Esophagus muscularis mucosa (tissue), 4 donors: ENCODE data around the gene CNTLN. TPM values are rescaled to one million over a fixed set of nuclear protein-coding genes. Genes with fewer than 3 reads are reported as not detected.

Experiments used
- DNase-seq: peaks from one replicate; pipeline ENCODE4 v3.0.0-alpha.2; 2017; ENCODE audit errors: extremely low spot score
- H3K27ac ChIP-seq, 4 donors: fragments of 200-600 bp; sonication (generic); replicated peaks in 1 of 4; 1 replicate in 3 of 4; 2 replicates in 1 of 4; pipeline ENCODE4 v1.5.1; 2016 to 2019; ENCODE audit warnings: mild to moderate bottlenecking in 1 of 4
- H3K27me3 ChIP-seq, 4 donors: fragments of 200-600 bp; sonication (generic); one replicate each; pipeline versions ENCODE4 v1.5.1 to v1.6.0; 2016 to 2019
- H3K36me3 ChIP-seq, 4 donors: fragments of 200-600 bp; sonication (generic); one replicate each; pipeline ENCODE4 v1.5.1; 2016 to 2019
- H3K4me1 ChIP-seq, 4 donors: fragments of 200-600 bp; sonication (generic); one replicate each; pipeline ENCODE4 v1.5.1; 2016 to 2019
- H3K4me3 ChIP-seq, 4 donors: fragments of 200-600 bp; sonication (generic); 1 replicate in 2 of 4; 2 replicates in 2 of 4; pipeline ENCODE4 v1.5.1; 2016 to 2019; ENCODE audit warnings: mild to moderate bottlenecking in 4 of 4, moderate library complexity in 1 of 4
- H3K9me3 ChIP-seq, 4 donors: fragments of 200-600 bp; sonication (generic); 1 replicate in 3 of 4; 2 replicates in 1 of 4; pipeline ENCODE4 v1.5.1; 2016 to 2019
- CTCF ChIP-seq, 3 experiments: fragments of 200-600 bp in 2 of 3; fragments of 450-650 bp in 1 of 3; sonication (generic) in 2 of 3; IDR thresholded peaks; one replicate each; pipeline ENCODE4 v1.5.1; 2017 to 2019; ENCODE audit warnings: antibody characterized with exemption in 3 of 3, mild to moderate bottlenecking in 2 of 3, moderate library complexity in 1 of 3
- EP300 ChIP-seq: sonication (generic); formaldehyde crosslinking; IDR thresholded peaks from one replicate; pipeline ENCODE4 v1.6.1; 2017; ENCODE audit warnings: antibody characterized with exemption
- POLR2A ChIP-seq: fragments of 450-650 bp; IDR thresholded peaks from one replicate; pipeline ENCODE4 v1.6.1; 2017; ENCODE audit warnings: antibody characterized with exemption, moderate library complexity, mild to moderate bottlenecking, low read depth
- POLR2AphosphoS5 ChIP-seq, 2 donors: sonication (generic); formaldehyde crosslinking; IDR thresholded peaks; one replicate each; pipeline ENCODE4 v1.6.1; 2017; ENCODE audit warnings: antibody characterized with exemption in 2 of 2
- WGBS: methylation state at CpG from one replicate; pipeline ENCODE4 v1.1.5; 2018; 5-methylcytosine and 5-hydroxymethylcytosine counted together
- intact Hi-C: fragments of 100-400 bp; cut with DNase I; formaldehyde crosslinking; loops from one replicate; pipeline ENCODE4 v1.15.1; 2023
- total RNA-seq, 4 donors: library from RNA; depleted of rRNA; stranded (reverse); fragments of >200 nt; gene quantifications; one replicate each; pipeline versions ENCODE4 v1.1.0 to v1.2.1, GENCODE V29; 2016

CNTLN gene
- total RNA-seq, 4 donors from 2014 or later = 9.4 to 14.1 (median 12.0) TPM

DNA sequence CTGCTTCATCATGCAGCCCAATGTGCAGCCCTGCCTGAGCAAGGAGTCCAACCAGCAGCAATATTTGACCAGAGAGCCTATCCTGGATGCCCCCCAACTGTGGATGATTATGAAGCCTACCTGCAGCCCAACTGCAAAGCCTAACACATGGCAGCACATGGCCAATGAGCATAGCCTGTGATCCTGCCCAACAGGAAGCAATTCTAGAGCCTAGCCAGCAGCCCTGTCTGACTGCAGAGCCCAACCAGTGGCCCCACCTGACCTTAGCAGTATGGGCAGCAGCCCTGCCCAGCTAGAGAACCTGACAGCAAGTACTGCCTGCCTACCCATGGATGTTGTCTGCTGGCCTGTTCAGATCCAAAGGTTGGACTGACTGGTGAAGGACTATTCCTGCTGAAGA is 346.7 kb downstream of the CNTLN start:
- DNase-seq = no peak
- Histone ChIP-seq H3K4me3 (no peak overlapping the region), H3K36me3 (peaks cover 0 to 7% (median 0%) of the 10 kb centered on the region in 4 donors), H3K9me3 (no peaks in the 10 kb centered on the region), H3K4me1 (no peaks in the 10 kb centered on the region), H3K27ac (no peak overlapping the region), H3K27me3 (no peaks in the 10 kb centered on the region)
- TF ChIP-seq POLR2AphosphoS5 (IDR thresholded peaks at IDR 0.05) (no peak), POLR2A (no peak), EP300 (no peak), CTCF (IDR thresholded peaks at IDR 0.05) (no peak)
- intact Hi-C loops = no loop called here

DNA sequence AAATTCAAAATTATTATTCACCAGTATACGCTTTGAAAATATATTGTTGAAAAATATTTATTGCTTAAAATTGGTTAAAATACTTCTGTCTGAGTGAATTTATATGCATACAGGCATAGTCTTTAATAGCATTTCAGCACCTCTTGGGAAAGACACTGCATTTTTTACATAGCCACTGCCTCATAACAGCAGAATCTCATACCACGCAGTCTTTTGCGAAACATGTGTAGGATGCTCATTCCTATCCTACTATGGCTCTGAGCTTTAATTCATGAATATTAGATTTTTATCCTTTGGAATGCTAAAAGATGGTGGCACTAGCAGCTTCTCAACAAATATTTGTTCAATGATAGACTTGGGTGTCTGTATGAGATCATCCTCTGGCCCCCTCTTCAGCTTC is 350.1 kb downstream of the CNTLN start:
- no peak overlapping the region for H3K4me3 ChIP-seq
- intact Hi-C loops = no loop called here
- no peaks in the 10 kb centered on the region for H3K27me3 ChIP-seq
- 100% methylated on average over 3 of the region's 3 CpGs for WGBS
- no peaks in the 10 kb centered on the region for H3K4me1 ChIP-seq
- H3K9me3 ChIP-seq = no peaks in the 10 kb centered on the region
- H3K27ac ChIP-seq = no peak overlapping the region
- no peak for TF ChIP-seq POLR2AphosphoS5 (IDR thresholded peaks at IDR 0.05)
- no peak for TF ChIP-seq CTCF (IDR thresholded peaks at IDR 0.05)
- no peak for TF ChIP-seq EP300
- TF ChIP-seq POLR2A = no peak
- peaks cover 0 to 17% (median 5%) of the 10 kb centered on the region in 4 donors for H3K36me3 ChIP-seq
- DNase-seq = no peak

- Histone ChIP-seq H3K9me3 (no peaks in the 10 kb centered on the region), H3K27ac (no peak overlapping the region), H3K4me1 (no peaks in the 10 kb centered on the region), H3K4me3 (no peak overlapping the region), H3K27me3 (no peaks in the 10 kb centered on the region), H3K36me3 (peaks cover 0 to 17% (median 5%) of the 10 kb centered on the region in 4 donors)
- no peak for DNase-seq
- WGBS = 90% methylated on average over 1 of the region's 1 CpG
- no peak for TF ChIP-seq EP300
- no peak for TF ChIP-seq POLR2A
- TF ChIP-seq CTCF (IDR thresholded peaks at IDR 0.05) = no peak
- no peak for TF ChIP-seq POLR2AphosphoS5 (IDR thresholded peaks at IDR 0.05)
- intact Hi-C loops = no loop called here
These were observed 351.6 kb downstream of the CNTLN start for GRCh38 chr9:17486396-17486795.

GRCh38 chr9:17487467-17487866 is 352.6 kb downstream of the CNTLN start:
- intact Hi-C loops = no loop called here
- Histone ChIP-seq H3K36me3 (peaks cover 0 to 17% (median 5%) of the 10 kb centered on the region in 4 donors), H3K27me3 (no peaks in the 10 kb centered on the region), H3K9me3 (no peaks in the 10 kb centered on the region), H3K27ac (no peak overlapping the region), H3K4me3 (no peak overlapping the region), H3K4me1 (no peaks in the 10 kb centered on the region)
- no peak for DNase-seq
- TF ChIP-seq POLR2AphosphoS5 (IDR thresholded peaks at IDR 0.05) = no peak
- TF ChIP-seq EP300 = no peak
- TF ChIP-seq CTCF (IDR thresholded peaks at IDR 0.05) = no peak
- TF ChIP-seq POLR2A = no peak
- WGBS = 81% methylated on average over 6 of the region's 6 CpGs

- Histone ChIP-seq H3K9me3 (no peaks in the 10 kb centered on the region), H3K36me3 (peaks cover 0 to 17% (median 5%) of the 10 kb centered on the region in 4 donors), H3K27ac (no peak overlapping the region), H3K4me3 (no peak overlapping the region), H3K4me1 (no peaks in the 10 kb centered on the region), H3K27me3 (no peaks in the 10 kb centered on the region)
- DNase-seq = no peak
- intact Hi-C loops = no loop called here
- no peak for TF ChIP-seq CTCF (IDR thresholded peaks at IDR 0.05)
- no peak for TF ChIP-seq POLR2A
- no peak for TF ChIP-seq EP300
- no peak for TF ChIP-seq POLR2AphosphoS5 (IDR thresholded peaks at IDR 0.05)
- 92% methylated on average over 2 of the region's 2 CpGs for WGBS
These were observed 353.8 kb downstream of the CNTLN start for GRCh38 chr9:17488662-17489061.
